Measurements from ENCODE around the gene ATXN2.

DNA sequence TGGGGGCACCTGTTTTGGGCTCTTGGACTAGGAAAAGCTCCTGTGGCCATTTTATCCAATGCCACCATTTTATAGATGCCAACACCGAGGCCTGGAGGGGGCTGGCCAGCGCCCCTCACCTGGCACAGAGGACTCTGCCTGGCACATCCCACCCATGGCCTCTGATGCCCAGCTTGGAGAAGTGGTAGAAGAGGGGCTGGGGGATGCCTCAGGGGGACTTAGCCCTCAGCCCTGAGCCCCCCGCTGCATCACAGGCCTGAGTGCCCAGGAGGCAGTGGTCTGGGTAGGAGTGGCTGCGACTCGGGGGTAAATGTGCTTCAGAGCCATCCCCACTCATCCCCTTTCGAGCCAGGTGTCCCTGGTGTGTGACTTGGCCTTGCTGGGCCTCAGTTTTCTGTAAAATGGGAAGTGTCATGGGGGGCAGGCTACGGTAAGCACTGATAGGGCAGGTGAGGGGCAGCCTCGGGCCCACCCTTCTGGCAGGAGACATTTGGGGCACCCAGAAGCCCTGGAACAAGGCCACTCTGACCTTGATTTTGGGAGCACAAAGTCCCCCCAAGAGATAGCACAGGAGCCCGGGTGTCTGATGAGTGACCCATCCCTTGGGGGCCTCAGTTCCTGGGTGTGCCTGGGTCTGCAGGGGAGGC is 170.9 kb downstream of the ATXN2 start:
- TF ChIP-seq CTCF (IDR thresholded peaks at IDR 0.05; ENCODE audit: low read length), result no peak
- no peak for TF ChIP-seq EZH2 (IDR thresholded peaks at IDR 0.05; ENCODE audit: borderline replicate concordance, low read length)
